Femur (tissue), 1 donor: Measurements from ENCODE around the gene KRTAP6-2.

ENCODE experiments used
- DNase-seq: peaks from one replicate; pipeline ENCODE4 v3.0.0-alpha.2; 2017

The KRTAP6-2 gene, protein sequence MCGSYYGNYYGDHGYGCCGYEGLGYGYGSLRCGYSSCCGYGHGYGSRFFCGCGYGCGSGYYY

DNA sequence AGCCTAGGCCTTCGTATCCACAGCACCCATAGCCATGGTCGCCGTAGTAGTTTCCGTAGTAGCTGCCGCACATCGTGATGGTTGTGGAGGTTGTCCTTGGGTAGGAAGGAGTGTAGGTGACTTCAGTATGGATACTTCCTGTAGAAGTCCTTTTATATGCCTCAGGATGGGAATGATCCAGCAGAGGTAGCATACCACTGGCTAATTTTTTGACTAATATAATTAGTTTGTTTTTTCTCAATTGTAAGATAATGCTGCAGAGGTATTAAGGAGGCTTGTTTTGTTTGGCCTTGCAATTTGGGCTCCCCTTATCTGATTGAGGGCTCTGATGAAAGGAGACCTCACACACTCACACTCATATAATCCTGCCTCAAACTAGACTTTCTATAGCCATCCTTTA is at the start of gene KRTAP6-2:
KRTAP6-2 (minus strand) TSS at position 101 of the 400 bp plus-strand sequence; CDS start at position 73, 28 bp downstream.
- no peak for DNase-seq

DNA sequence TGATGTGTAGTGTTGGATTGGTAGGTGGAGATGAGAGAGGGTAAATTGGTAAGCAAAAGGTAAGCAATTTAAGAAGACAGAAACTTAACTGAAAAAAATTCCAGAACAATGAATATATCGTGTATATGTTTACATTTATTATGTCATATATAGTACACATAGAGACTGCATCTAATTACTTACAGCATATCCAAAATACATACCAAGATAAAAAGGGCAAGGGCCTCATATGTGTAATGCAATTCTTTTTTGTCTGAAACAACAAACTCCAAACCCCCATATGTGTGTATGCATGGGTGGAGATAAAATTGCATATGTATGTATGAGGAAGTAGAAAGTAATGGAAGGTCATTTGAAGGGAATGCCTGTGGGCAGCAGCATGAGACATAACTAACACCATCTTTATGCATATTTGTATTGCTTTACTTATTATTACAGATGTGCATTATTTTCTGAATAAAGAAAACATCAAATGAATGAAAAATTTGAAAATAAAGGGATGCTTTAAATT is 48.3 kb upstream of the KRTAP6-2 start:
- DNase-seq, result no peak

DNA sequence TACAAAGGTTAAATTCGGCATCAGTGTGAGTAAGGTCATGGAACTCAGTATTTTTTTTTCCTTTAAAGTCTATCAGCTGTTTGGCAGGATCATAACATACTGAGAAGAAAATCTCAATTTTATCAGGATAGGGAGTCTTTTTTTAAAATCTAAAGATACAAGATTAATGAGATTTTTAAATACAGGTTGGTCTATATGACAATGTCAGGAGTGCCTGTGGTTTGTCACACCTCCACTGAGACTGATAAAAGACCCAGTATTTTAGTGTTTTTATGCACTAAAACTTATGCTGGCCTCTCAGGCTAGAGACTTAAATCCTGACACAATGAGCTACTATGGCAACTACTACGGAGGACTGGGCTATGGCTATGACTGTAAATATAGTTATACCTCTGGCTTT is 43.9 kb upstream of the KRTAP6-2 start, which contains the start of gene KRTAP20-3:
KRTAP20-3 (plus strand) TSS at position 301 of the 400 bp plus-strand sequence.
- DNase-seq, result no peak

DNA sequence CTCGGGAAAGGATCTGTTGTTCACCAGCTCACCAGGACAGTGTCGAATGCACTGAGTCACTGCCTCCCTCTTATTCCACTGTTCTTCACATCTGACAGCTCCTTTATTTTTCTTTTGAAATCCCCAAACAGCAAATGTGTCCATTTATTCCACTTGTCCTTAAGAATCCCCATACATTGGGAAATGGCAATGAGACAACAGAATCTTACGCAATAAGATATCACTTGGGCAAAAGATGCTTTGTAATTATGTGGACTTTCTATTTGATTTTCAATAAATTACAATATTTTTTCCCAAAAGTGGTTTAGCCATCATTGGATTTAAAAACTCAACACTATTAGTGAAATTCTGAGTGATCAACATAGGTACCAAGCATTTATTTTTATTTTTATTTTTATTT is 40.0 kb upstream of the KRTAP6-2 start:
- no peak for DNase-seq

DNA sequence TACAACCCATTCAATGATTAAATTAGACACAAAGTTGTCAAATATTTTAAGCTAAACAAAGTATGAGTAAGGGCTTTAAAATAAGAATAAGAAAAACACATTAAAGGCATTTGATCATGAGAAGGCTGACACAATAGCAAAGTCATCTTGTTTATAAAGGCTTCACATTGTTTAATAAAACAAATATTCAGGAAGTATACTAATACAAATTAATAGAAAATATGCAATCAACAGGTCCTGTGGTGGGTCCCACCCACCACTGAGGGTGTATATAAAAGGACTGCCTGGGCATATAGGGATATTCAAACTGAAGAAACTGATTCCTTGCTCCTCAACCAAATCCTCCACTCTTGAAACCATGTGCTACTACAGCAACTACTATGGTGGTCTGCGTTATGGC is 36.2 kb upstream of the KRTAP6-2 start, which contains the start of gene KRTAP20-2:
KRTAP20-2 (plus strand) TSS at position 301 of the 400 bp plus-strand sequence; CDS start at position 359, 58 bp downstream.
- no peak for DNase-seq

DNA sequence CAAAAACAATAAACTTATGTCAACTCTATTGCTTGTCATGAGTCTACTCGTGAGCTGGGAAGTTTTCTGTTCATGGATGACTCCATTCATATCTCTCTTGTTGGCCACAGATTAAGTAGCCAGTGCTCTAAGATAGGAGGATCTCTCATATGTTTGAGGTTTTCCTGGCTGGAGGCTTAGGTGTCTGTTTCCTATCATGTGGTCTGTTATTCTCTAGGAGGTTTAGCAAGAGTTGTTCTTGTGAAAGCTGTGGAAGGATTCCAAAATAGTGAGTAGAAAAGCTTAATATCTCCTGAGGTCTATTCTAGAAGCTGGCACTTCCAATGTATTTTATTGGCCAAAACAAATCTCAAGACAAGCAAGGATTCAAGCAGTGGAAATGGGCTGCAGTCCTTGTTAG is 30.5 kb upstream of the KRTAP6-2 start:
- no peak for DNase-seq

DNA sequence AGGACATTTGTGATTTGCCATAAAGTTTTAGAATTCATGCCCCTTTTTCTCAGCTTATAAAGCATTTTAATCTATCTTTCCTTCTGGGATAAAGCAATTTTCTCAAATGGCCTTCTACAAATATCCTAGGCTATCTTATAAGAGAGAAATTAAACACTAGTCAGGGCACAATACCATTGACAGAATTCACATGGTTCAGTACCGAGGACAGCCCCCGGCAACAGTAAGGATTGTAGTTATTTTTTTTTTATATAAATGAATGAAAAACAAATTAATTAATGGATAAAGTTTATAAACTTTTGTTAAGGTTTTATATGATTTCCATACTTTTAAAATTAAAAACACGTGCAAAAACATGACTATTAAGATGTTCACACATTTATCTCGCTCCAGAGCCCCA is 29.4 kb upstream of the KRTAP6-2 start:
- DNase-seq, result no peak

DNA sequence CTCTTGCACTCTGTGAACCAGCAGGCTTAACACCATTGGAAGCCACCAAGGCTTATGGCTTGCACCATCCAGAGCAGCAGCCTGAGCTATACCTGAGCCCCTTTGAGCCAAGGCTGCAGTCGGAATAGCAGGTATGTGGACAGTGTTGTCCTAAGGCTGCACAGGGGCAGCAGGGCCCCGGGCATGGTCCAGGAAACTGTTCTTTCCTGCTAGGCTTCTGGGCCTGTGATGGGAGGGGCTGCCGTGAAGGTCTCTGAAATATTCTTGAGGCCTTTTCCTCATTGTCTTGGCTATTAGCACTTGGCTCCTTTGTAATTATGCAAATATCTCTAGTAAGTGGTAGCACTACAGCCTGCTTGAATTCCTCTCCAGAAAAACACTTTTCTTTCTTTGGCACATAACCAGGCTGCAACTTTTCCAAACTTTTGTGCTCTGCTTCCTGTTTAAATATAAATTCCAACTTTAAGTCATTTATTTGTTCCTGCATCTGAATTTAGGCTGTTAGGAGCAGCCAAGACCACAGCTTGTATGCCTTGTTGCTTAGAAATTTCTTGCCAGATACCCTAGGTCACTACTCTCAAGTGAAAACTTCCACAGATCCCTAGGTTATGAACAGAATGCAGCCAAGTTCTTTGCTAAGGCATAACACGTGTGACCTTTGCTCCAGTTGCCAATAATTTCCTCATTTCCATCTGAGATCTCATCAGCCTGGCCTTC is 26.9 kb upstream of the KRTAP6-2 start:
- no peak for DNase-seq

DNA sequence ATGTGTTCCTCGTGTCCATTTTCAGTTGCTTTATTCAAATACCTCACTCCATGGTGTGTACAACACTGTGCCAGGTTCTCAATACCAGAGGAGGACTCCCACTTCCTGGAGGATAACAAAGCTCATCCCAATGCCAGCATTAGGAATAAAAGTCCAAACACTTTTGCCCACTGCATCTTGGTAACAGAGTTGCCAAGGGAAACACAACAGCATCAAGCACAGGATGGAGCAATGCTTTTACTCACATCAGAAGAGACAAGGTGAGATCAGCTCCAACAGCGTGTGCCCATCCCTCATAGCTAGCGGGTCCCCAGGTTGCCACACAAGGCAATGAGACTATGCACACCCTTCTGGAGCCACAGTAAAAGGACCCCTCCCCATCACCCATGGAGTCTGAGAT is 24.7 kb upstream of the KRTAP6-2 start:
- DNase-seq, result no peak

DNA sequence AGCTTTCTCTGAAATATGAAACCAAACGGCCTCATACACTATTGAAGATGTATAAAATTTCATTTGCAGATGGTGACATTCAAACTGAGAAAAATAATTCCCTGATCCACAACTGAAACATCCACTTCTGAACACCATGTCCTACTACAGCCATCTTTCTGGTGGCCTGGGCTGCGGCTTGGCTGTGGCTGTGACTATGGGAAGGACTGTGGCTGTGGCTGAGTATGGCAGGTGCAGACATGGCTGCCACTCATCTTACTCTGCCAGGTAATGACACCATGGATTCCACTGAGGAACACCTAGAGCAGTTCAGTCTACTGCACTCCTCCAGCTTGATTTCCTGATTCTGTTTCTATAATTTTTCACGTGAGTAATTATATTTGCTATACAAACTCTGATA is 21.8 kb upstream of the KRTAP6-2 start, which contains the start of gene KRTAP20-4:
KRTAP20-4 (plus strand) TSS at position 106 of the 400 bp plus-strand sequence.
- DNase-seq, result no peak

DNA sequence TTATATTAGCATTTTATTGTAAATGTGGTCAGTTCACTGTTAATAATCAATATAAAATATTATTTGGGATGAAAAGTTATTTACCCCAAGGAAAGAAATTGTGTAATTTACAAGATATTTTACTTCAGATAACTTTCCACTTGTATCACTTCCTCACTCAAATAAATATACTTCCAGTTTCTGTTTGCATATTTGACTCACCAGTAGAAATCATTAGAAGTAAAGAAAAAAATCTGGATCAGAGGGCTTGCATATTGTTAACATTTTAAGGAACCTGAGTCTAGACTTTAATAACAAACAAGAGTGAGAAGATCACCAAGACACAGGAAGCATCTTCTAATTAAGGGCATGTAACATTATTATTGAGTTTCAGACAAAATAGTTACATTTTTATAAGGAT is 21.4 kb upstream of the KRTAP6-2 start:
- no peak for DNase-seq

DNA sequence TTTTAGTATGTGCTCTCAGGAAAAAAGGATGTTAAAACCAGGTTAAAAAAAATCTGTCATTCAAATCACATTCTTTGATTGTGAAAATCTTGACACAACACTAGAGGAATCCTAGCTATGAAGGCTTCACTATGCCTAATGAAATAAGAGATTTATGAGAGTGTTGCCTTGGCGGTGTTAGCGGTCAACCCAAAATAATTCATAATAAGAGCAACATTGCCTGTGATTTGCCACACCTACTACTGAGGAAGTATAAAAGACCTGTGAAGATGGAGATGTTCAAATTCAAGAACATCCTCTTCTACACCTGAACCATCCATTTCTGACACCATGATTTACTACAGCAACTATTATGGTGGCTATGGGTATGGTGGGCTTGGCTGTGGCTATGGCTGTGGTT is 17.4 kb upstream of the KRTAP6-2 start, which contains the start of gene KRTAP20-1:
KRTAP20-1 (plus strand) TSS at position 301 of the 400 bp plus-strand sequence; CDS start at position 331, 30 bp downstream.
- DNase-seq, result no peak

DNA sequence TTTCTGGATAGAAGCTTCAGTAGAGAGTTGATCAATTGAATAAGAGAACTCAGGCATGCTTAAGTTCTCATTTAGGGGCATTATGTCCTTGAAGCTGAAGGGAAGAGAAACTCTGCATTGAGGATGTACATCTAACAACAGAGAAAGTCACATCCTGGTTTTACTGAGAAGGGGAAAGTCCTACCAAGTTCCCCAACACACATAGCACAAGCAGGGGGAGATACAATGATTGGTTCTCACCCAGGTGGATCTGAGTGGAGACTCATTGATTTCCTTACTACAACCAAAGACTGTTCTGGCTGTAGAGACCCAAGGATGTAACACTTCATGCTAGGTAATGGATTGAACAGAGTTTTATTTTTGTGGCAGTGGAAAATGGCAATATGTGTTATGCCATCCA is 16.5 kb upstream of the KRTAP6-2 start:
- no peak for DNase-seq

DNA sequence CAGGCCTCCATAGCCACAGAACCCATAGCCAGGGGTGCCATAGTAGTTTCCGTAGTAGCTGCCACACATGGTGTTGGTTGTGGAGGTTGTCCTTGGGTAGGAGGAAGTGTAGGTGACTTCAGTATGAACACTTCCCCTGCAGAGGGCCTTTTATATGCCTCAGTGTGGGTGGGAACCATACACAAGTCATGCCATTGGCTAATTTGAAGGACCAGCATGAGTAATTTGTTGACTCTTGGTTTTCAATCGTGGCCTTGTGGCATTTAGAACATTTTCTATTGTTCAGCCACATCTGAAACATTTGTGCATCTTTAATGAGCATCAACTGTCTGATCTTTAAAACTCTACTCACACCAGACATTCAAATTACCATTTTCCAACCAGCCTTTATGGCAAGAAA is 15.1 kb upstream of the KRTAP6-2 start, which contains the start of gene KRTAP6-1:
KRTAP6-1 (minus strand) TSS at position 95 of the 400 bp plus-strand sequence; CDS start at position 69, 26 bp downstream.
- no peak for DNase-seq

DNA sequence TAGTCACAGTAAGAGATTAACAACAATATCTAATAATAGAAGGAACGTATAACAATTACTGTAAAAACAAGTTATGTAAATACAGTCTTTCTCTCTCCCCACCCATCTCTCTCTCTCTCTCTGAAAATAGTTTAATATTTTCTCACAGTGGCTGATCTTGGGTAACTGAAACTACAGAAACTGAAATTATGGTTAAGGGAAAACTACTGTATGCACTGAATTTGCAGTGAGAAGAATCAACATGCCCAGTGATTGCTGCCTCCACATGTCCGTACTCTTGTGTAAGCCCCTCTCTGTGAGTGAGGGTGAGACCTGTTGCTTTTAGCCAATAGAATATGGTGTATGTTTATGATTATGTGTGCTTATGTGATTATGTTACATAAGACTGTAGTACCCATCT is 13.4 kb upstream of the KRTAP6-2 start:
- DNase-seq, result no peak

DNA sequence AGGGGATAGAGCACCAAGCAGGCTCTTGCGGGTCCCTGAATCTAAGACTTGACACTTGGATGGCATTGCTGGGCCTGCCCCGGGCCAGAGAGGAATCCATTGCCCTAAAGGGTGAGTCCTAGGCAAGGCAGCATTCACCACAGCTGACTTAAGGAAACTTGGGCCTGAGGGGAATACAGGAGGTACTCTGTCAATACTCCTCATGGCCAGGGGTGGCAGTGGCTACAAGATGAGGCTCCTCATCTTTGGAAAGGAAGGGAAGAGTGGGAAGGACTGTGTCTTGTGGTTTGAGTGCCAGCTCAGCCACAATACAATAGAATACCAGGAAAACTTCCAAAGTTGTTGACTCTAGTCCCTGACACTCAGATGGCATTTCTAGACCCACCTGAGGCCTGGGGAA is 7.3 kb upstream of the KRTAP6-2 start:
- no peak for DNase-seq

DNA sequence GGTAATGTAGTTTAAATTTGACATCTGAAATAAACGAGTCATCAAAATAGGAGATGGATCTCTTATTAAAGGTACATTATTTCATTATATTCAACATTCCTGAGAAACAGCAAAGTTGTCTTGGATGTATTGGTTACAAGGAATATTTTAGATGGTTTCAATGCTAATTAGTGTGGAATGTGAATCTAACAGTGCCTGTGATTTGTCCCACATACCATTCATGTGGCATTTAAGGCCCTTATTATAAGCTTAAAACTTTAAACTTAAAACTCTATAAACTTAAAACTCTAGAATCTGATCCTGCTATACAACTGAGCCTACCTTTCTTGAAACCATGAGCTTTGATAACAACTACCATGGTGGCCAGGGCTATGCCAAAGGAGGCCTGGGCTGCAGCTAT is 2.1 kb upstream of the KRTAP6-2 start, which contains the start of gene KRTAP22-1:
KRTAP22-1 (plus strand) TSS at position 301 of the 400 bp plus-strand sequence.
- DNase-seq, result no peak

DNA sequence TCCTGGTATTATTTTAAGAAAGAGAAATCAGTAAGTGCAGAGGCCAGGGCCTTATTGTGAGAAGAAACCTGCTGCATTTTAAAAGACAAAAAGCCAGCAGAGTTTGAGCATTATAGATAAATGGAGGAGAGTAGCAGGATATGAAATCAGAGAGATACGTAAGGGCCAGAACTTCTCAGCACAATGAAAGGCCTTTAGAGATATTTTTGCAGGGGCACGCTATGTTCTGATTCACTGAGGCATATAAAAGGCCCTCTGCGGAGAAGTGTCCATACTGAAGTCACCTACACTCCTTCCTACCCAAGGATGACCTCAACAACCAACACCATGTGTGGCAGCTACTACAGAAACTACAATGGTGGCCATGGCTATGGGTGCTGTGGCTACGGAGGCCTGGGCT is 6.6 kb downstream of the KRTAP6-2 start, which contains the start of gene KRTAP6-3:
KRTAP6-3 (plus strand) TSS at position 301 of the 400 bp plus-strand sequence; CDS start at position 307, 6 bp downstream.
- no peak for DNase-seq

DNA sequence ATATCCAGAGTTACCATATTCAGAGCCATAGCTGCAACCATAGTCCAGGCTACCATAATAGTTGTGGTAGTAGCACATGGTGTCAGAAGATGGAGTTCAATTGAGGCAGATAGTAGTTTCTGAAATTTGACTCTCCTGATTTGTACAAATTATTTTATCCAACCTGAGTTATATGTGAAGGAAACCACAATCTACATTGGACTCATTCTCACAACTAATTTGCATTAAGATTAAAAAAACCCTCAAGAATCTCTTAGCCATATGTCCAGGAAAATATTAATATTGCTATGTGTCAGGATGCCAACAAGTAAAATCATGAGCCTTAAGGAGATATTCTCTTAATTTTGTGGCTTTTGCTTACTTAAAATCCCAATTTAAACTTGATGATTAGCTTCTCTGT is 8.4 kb downstream of the KRTAP6-2 start, which contains the start of gene KRTAP22-2:
KRTAP22-2 (minus strand) TSS at position 101 of the 400 bp plus-strand sequence.
- DNase-seq, result no peak

DNA sequence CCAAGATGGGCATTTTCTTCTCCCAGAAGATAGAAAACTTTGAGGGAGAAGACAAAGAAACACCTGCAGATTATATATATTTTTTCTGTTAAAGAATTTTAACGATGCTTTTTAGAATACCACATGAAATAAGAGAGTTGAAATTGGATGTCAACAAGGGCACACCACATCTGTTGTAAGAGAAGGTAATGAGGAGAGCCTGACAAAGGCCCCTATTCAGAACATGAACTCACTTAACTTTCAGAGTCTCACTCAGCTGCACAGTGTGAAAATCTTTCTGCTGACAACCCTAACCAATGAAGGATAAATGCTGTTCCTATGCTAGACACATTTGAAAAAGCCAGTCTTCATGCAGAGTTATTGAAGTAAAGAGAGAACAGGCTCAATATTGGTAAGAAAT is 15.8 kb downstream of the KRTAP6-2 start:
- no peak for DNase-seq

DNA sequence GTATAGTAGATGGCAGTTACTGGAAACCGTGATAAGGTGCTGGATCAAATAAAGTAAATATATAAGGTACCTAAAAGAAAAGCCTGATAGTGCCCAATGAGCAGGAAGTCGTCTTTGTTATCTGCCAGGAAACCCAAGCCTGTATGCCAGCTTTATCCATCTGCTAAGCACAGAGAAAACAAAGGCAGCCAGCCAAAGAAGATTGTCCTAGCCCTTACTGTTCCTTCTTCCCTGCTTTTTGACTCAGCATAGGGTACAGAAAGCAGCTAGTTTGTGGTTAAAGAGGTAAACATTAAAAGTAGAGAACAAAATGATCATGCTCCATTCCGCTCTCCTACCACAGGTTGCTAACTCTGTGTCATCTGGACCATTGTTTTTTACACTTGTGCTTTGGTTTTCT is 18.6 kb downstream of the KRTAP6-2 start:
- DNase-seq, result no peak

DNA sequence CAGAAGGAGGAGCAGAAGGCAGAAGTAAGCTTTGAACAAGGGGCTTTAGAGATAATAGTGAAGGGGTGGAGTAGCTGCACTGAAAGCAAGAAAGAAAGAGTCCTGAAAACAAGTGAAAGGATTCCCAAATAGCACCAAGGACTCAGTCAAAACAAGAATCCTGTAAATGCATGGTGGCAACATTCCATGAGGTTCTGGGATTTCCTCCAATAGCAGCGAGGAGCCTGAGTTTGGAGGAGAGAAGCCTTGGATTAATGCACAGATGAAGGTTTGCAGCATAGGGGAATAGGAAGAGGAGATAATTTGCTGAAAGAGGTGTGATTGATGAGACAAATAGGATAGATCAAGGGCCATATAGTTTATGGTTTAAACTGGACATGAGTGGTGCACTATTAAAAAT is 19.4 kb downstream of the KRTAP6-2 start:
- DNase-seq, result peak; percentile 25

DNA sequence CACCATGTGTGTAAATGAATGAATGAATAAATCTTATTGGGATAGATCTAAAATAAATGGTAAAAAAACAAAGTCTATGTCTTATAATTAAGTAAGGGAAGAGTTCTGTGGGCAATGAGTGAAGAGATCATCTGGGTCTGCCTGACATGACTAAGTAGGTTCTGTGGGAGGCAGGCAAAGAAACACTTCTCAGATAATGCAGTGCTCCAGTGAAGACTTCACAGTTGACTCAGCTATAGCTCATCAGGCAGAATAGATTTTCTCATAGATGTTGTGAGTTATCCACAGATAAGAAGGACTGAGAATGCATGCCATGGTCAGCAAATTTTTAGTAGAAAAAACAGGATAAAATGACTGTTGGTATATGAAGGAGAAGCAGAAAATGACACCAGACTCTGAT is 20.9 kb downstream of the KRTAP6-2 start:
- no peak for DNase-seq

DNA sequence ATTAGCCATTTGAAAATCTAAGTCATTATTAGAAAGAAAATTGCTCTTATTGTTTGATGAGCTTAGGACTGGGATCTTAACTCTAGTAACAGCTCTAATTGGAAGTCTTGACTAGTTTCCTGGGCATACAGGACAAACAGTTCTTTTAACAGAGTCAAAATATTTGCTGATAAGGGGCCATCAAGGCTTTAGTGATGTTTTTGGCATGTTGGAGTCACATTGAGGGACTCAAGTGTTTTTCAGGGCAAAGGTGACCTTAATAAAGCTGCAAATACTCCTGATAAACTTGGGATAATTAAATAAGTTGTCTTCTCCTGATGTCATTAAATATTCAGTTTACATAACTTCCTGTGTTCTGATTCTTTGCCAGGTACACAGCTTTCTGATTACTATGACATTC is 31.1 kb downstream of the KRTAP6-2 start:
- no peak for DNase-seq
